GM12878 (cell line): ENCODE measurements around the gene LDLRAD4. TPM values are rescaled to one million over a fixed set of nuclear protein-coding genes. Genes with fewer than 3 reads are reported as not detected.

ENCODE experiments used
- ATAC-seq: fragments of 200-7000 bp; cut with Tn5 transposase; 3 replicates; pipeline ENCODE4 v1.9.1; 2020; ENCODE audit warnings: mild to moderate bottlenecking, moderate library complexity
- BruUV-seq: library from RNA; stranded (reverse); fragments of 400-500 nt; replicated peaks from 2 replicates; lab custom pipeline; 2021; lab: Mats Ljungman, UMichigan
- CTCF ChIA-PET: fragments of 300-600 bp; sonication (Branson Sonifier 250); formaldehyde crosslinking; extraction: SDS; loops from one replicate; lab custom pipeline; 2021; ENCODE audit warnings: inconsistent platforms; lab: Yijun Ruan, JAX
- POLR2A ChIA-PET: fragments of 350-600 bp; formaldehyde crosslinking; extraction: SDS; loops from one replicate; lab custom pipeline; 2021; ENCODE audit warnings: inconsistent platforms; lab: Charles Lee
- RAD21 ChIA-PET: fragments of 300-600 bp; sonication (Branson Sonifier 250); formaldehyde crosslinking; loops from one replicate; lab custom pipeline; 2023; ENCODE audit warnings: antibody characterized with exemption; ENCODE audit not compliant: unreplicated experiment; lab: Charles Lee
- SMC1A ChIA-PET: fragments of 300-600 bp; sonication (Branson Sonifier 250); formaldehyde crosslinking; loops from one replicate; lab custom pipeline; 2023; ENCODE audit not compliant: unreplicated experiment, uncharacterized antibody; lab: Charles Lee
- DNase-seq: peaks from one replicate; pipeline ENCODE4 v3.0.0-alpha.2; 2011; ENCODE audit warnings: low read depth, low spot score
- FAIRE-seq: peaks from 3 replicates; lab custom pipeline; 2011; peaks lifted over from hg19 to GRCh38; lab: Jason Lieb, UNC
- H2AFZ ChIP-seq: 2 replicates; pipeline ENCODE4 v1.6.0; 2011; ENCODE audit warnings: low read depth, low read length, control low read depth; ENCODE audit not compliant: control insufficient read depth
- H3K27ac ChIP-seq: 2 replicates; pipeline ENCODE4 v1.5.1; 2011; ENCODE audit warnings: control low read depth; ENCODE audit not compliant: control insufficient read depth, insufficient read depth
- H3K27me3 ChIP-seq, 2 experiments: replicated peaks in 1 of 2; 2 replicates each; pipeline versions ENCODE4 v1.6.0 to v1.6.1; 2011; ENCODE audit warnings: low read length in 1 of 2; ENCODE audit not compliant: control insufficient read depth in 2 of 2, insufficient read depth in 2 of 2
- H3K36me3 ChIP-seq, 2 experiments: 2 replicates each; pipeline ENCODE4 v1.5.1; 2011; ENCODE audit warnings: low read length in 1 of 2; ENCODE audit not compliant: control insufficient read depth in 2 of 2, insufficient read depth in 2 of 2
- H3K4me1 ChIP-seq: 2 replicates; pipeline ENCODE4 v1.6.1; 2011; ENCODE audit warnings: mild to moderate bottlenecking, low read length, moderate library complexity, mixed read lengths; ENCODE audit not compliant: control insufficient read depth, insufficient read depth
- H3K4me2 ChIP-seq: 2 replicates; pipeline ENCODE4 v1.6.0; 2011; ENCODE audit warnings: control low read depth; ENCODE audit not compliant: control insufficient read depth, insufficient read depth
- H3K4me3 ChIP-seq: fragments of 200-600 bp; sonication (generic); 2 replicates; pipeline ENCODE4 v1.5.1; 2016
- H3K79me2 ChIP-seq: 2 replicates; pipeline ENCODE4 v1.6.0; 2011; ENCODE audit warnings: low read length; ENCODE audit not compliant: control insufficient read depth, insufficient read depth
- H3K9ac ChIP-seq: 2 replicates; pipeline ENCODE4 v1.8.0; 2011; ENCODE audit warnings: low read length, control low read depth, mixed read lengths; ENCODE audit not compliant: control insufficient read depth, insufficient read depth
- H3K9me3 ChIP-seq: replicated peaks from 3 replicates; pipeline ENCODE4 v1.5.1; 2011; ENCODE audit warnings: mild to moderate bottlenecking, low read length; ENCODE audit not compliant: control insufficient read depth, insufficient read depth
- H4K20me1 ChIP-seq: 2 replicates; pipeline ENCODE4 v1.6.0; 2011; ENCODE audit not compliant: control insufficient read depth, insufficient read depth
- E2F4 ChIP-seq: IDR thresholded peaks from 2 replicates; pipeline ENCODE4 v1.6.1; 2012; ENCODE audit warnings: low read depth, low read length, improper control_type of control experiment
- NFYA ChIP-seq: IDR thresholded peaks from 2 replicates; pipeline ENCODE4 v1.6.1; 2011; ENCODE audit warnings: low read depth, mild to moderate bottlenecking, low read length, improper control_type of control experiment, borderline replicate concordance
- POLR2AphosphoS5 ChIP-seq: IDR thresholded peaks from 2 replicates; pipeline ENCODE4 v1.6.1; 2011; ENCODE audit warnings: mild to moderate bottlenecking, low read length, inconsistent platforms
- SMARCA5 ChIP-seq: fragments of 450-650 bp; IDR thresholded peaks from 2 replicates; pipeline ENCODE4 v1.6.1; 2017; ENCODE audit warnings: mild to moderate bottlenecking
- STAT1 ChIP-seq: fragments of 450-650 bp; conservative IDR thresholded peaks from 2 replicates; pipeline ENCODE4 v1.6.1; 2014; ENCODE audit warnings: antibody characterized with exemption, mild to moderate bottlenecking
- ZBTB4 ChIP-seq: fragments of 450-650 bp; formaldehyde crosslinking; IDR thresholded peaks from 2 replicates; pipeline ENCODE4 v1.4.0; 2022; ENCODE audit warnings: mild to moderate bottlenecking, moderate library complexity
- WGBS: methylation state at CpG from one replicate; pipeline ENCODE4 v1.1.6; 2016; ENCODE audit warnings: low lambda C conversion rate; ENCODE audit not compliant: insufficient replicate concordance, insufficient coverage; ENCODE audit errors: missing lambda C conversion rate; 5-methylcytosine and 5-hydroxymethylcytosine counted together
- in situ Hi-C: fragments of 300-500 bp; cut with MboI; formaldehyde crosslinking; loops from 9 replicates; pipeline ENCODE4 v1.14.3; 2018; ENCODE audit warnings: mixed read lengths
- intact Hi-C: fragments of 100-400 bp; cut with micrococcal nuclease; formaldehyde crosslinking; loops from one replicate; pipeline ENCODE4 v1.14.2; 2022; ENCODE audit not compliant: unreplicated experiment
- polyA plus RNA-seq, 11 experiments: library from polyadenylated mRNA; depleted of rRNA in 4 of 11; unstranded in 6 of 11; stranded (reverse) in 5 of 11; fragments of >200 nt; fragmentation: Nextera tagmentation in 4 of 11; fragmentation: Illumina TruSeq in 1 of 11; extraction: Ambion mirVana in 4 of 11; extraction: Trizol in 1 of 11; gene quantifications; 1 replicate in 1 of 11; 2 replicates in 10 of 11; pipeline versions ENCODE4 v1.2.1 to v1.2.3, GENCODE V29; 2011 to 2016; ENCODE audit warnings: inconsistent platforms in 2 of 11, missing spikeins in 2 of 11, low read depth in 1 of 11
- total RNA-seq, 4 experiments: library from RNA; depleted of rRNA in 3 of 4; stranded (reverse); fragments of >200 nt in 3 of 4; fragmentation: Illumina TruSeq in 1 of 4; extraction: Trizol in 1 of 4; gene quantifications; 2 replicates each; pipeline versions ENCODE4 v1.2.1 to v1.2.3, GENCODE V29; 2013 to 2021

The LDLRAD4 gene
- total and polyA plus RNA-seq, 10 of the 15 experiments (the other 5 are each of a cell fraction or from before 2014, with no cell fraction given) = 2.7 to 16.8 (median 11.2) TPM

DNA sequence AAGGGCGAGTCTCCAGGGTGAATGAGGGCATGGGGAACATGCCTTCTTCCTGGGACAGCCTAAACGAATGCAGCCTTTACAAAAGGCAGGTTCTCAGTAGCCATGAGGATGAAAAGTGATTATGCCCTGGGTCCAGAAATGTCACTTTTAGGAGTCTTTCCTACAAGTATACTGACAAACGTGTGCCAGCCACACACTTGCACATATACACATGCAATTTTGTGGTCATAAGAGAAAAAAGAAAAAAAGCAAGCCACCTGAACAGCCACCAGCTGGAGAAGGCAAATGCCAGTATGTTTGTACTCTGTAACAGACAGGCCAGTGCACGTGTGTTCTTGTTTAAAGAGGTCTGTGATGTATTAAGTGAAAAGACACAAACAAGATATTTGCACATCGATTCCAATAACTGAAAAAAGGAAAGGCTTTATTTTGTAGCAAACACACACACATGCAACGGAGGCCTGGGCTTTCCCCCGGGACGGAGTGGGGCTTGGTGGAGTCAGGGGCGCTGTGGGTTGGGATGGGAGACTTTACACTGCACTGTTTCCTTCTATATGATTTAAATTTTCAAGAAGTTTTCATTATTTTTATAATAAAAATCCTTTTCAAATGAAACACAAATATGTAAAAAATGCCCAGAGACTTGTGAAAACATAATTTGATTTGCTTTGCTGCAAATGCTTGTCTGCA lies 399.4 kb downstream of the LDLRAD4 start:
- H3K36me3 ChIP-seq = no peaks in the 10 kb centered on the region; a peak in 2 of 4 replicates
- no peak for FAIRE-seq
- peaks cover 35% of the 10 kb centered on the region for H3K79me2 ChIP-seq
- H3K9ac ChIP-seq = no peak overlapping the region
- no peak overlapping the region for H3K4me3 ChIP-seq
- DNase-seq = no peak
- WGBS = 91% methylated on average over 9 of the region's 9 CpGs
- SMC1A ChIA-PET = interaction anchor here (1.0 to 13.4 kb wide), 2 partner anchors 9 to 58 kb away, joined by 4 to 372 read pairs; no protein-coding TSS in a partner anchor
- H2AFZ ChIP-seq = no peak overlapping the region
- no peak overlapping the region for H3K27ac ChIP-seq
- CTCF ChIA-PET = interaction anchor here (13.5 kb wide), 1 partner anchor 58 kb away, joined by 235 read pairs; no protein-coding TSS in a partner anchor
- no TSS peak for BruUV-seq
- POLR2A ChIA-PET = interaction anchor here (10.9 kb wide), 1 partner anchor 57 kb away, joined by 170 read pairs; no protein-coding TSS in a partner anchor
- H4K20me1 ChIP-seq = no peaks in the 10 kb centered on the region
- no peaks in the 10 kb centered on the region for H3K27me3 ChIP-seq
- intact Hi-C loops = no loop called here
- TF ChIP-seq POLR2AphosphoS5 = peak; percentile 52; the same call in 1 of the 2 replicates
- no peak for TF ChIP-seq NFYA
- no peak for TF ChIP-seq SMARCA5
- no peak for TF ChIP-seq ZBTB4
- TF ChIP-seq E2F4 = no peak
- TF ChIP-seq STAT1 = no peak
- RAD21 ChIA-PET = interaction anchor here (1.1 kb wide), 1 partner anchor 10 kb away, joined by 3 read pairs; no protein-coding TSS in a partner anchor
- H3K9me3 ChIP-seq = no peaks in the 10 kb centered on the region
- peaks cover 37% of the 10 kb centered on the region for H3K4me1 ChIP-seq
- no peak for ATAC-seq
- no peak overlapping the region for H3K4me2 ChIP-seq
- in situ Hi-C loops = no loop called here
